ENCODE results near the gene TMEM259.

The TMEM259 gene

DNA sequence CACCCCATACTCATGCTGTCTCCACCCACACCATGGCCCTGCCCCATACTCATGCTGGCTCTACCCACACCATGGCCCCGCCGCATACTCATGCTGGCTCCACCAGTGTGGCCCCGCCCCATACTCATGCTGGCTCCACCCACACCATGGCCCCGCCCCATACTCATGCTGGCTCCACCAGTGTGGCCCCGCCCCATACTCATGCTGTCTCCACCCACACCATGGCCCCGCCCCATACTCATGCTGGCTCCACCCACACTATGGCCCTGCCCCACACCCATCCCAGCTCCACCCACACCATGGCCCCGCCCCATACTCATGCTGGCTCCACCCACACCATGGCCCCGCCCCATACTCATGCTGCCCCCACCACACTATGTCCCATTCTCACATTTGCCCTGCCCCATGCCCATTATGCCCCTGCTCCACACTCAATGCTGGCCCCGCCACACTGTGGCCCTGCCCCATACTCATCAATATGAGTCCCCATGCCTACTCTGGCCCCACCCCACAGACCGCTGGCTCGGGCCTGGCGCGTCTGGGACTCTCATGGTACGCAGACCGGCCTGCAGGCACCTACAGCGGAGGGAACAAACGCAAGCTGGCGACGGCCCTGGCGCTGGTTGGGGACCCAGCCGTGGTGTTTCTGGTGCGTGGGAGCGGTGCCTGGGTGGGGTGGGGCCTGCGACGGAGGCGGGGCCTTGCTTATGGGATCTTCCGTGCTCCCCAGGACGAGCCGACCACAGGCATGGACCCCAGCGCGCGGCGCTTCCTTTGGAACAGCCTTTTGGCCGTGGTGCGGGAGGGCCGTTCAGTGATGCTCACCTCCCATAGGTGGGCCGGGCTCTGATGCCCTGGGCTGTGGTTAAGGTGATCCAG is 42.3 kb upstream of the TMEM259 start:
- Histone ChIP-seq H3K27ac (no peak overlapping the region), H3K4me3 (ENCODE audit: low read depth, low read length) (no peak overlapping the region), H3K36me3 (peaks cover 40% of the 10 kb centered on the region), H3K9me3 (ENCODE audit: severe bottlenecking) (peaks cover 9% of the 10 kb centered on the region), H3K27me3 (ENCODE audit: insufficient read depth, low read depth, severe bottlenecking) (no peaks in the 10 kb centered on the region)
- DNase-seq = peak; percentile 40
- TF ChIP-seq, protein P1, sequence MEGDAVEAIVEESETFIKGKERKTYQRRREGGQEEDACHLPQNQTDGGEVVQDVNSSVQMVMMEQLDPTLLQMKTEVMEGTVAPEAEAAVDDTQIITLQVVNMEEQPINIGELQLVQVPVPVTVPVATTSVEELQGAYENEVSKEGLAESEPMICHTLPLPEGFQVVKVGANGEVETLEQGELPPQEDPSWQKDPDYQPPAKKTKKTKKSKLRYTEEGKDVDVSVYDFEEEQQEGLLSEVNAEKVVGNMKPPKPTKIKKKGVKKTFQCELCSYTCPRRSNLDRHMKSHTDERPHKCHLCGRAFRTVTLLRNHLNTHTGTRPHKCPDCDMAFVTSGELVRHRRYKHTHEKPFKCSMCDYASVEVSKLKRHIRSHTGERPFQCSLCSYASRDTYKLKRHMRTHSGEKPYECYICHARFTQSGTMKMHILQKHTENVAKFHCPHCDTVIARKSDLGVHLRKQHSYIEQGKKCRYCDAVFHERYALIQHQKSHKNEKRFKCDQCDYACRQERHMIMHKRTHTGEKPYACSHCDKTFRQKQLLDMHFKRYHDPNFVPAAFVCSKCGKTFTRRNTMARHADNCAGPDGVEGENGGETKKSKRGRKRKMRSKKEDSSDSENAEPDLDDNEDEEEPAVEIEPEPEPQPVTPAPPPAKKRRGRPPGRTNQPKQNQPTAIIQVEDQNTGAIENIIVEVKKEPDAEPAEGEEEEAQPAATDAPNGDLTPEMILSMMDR (IDR thresholded peaks at IDR 0.05; ENCODE audit: low read depth, low read length) = no peak

DNA sequence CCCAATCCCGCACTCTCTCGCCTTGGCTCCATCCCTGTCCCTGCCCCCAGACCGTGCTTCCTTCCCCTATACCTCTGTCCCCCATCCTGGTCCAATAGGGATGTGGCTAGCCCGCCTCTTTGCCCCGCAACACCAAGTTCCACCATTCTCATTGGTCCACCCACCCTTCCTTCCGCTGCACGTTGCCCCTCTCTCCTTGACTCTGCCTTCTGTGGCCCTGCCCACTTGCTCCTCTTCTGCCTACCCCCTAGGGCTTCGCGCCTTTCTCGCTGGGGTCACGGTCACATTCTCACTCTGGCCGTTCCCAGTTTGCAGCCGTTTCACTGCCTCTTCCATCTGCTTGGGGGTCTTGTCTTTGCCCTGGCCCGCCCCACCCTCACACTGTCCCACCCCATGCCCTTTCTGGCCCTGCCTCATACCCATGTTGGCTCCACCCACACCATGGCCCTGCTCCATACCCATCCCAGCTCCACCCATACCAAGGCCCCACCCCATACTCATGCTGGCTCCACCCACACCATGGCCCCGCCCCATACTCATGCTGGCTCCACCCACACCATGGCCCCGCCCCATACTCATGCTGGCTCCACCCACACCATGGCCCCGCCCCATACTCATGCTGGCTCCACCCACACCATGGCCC is 41.6 kb upstream of the TMEM259 start:
- Histone ChIP-seq H3K36me3 (peaks cover 48% of the 10 kb centered on the region), H3K9me3 (ENCODE audit: severe bottlenecking) (peaks cover 17% of the 10 kb centered on the region), H3K4me3 (ENCODE audit: low read depth, low read length) (no peak overlapping the region), H3K27ac (no peak overlapping the region), H3K27me3 (ENCODE audit: insufficient read depth, low read depth, severe bottlenecking) (no peaks in the 10 kb centered on the region)
- DNase-seq = no peak
- TF ChIP-seq, protein P1 (IDR thresholded peaks at IDR 0.05; ENCODE audit: low read depth, low read length) = no peak

DNA sequence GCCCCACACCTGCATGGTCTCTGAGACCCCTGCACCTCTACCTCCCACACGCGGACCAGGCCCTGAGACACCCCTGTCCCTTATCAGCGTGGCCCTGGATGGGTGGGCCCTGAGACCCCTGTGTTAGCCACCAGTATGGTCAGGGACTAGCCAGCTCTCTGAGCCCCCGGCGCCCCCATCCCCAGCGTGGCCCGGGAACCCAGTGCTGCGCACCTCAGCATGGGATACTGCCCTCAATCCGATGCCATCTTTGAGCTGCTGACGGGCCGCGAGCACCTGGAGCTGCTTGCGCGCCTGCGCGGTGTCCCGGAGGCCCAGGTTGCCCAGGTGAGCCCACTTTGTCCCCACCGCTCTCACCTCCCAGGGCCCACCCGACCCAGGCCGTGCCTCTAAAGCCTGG is 41.1 kb upstream of the TMEM259 start:
- no peak for DNase-seq

DNA sequence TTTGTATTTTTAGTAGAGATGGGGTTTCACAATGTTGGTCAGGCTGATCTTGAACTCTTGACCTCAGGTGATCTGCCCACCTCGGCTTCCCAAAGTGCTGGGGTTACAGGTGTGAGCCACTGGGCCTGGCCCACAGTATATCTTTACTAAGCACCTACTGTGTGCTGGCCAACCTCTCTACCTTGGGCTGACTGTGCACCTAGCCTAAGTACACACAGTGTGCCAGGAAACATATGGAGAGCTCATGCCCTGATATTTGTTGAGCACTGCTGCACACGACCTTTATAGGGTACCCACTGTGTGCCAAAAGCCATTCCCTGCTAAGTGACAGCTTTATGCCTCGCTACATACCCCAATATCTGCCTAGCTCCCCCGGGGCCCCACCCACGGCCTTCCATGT is 39.8 kb upstream of the TMEM259 start:
- no peak overlapping the region for H3K4me3 ChIP-seq (ENCODE audit: low read depth, low read length)
- no peak for DNase-seq
- H3K9me3 ChIP-seq (ENCODE audit: severe bottlenecking) = peaks cover 35% of the 10 kb centered on the region
- no peak overlapping the region for H3K27ac ChIP-seq
- peaks cover 66% of the 10 kb centered on the region for H3K36me3 ChIP-seq
- TF ChIP-seq, protein P1 (IDR thresholded peaks at IDR 0.05; ENCODE audit: low read depth, low read length) = no peak
- no peaks in the 10 kb centered on the region for H3K27me3 ChIP-seq (ENCODE audit: insufficient read depth, low read depth, severe bottlenecking)

More for the DNA sequence above, 41.1 kb upstream of the TMEM259 start:
- H3K27ac ChIP-seq = no peak overlapping the region
- peaks cover 53% of the 10 kb centered on the region for H3K36me3 ChIP-seq
- no peak overlapping the region for H3K4me3 ChIP-seq (ENCODE audit: low read depth, low read length)
- H3K9me3 ChIP-seq (ENCODE audit: severe bottlenecking) = peaks cover 22% of the 10 kb centered on the region
- TF ChIP-seq, protein P1 (IDR thresholded peaks at IDR 0.05; ENCODE audit: low read depth, low read length) = no peak
- no peaks in the 10 kb centered on the region for H3K27me3 ChIP-seq (ENCODE audit: insufficient read depth, low read depth, severe bottlenecking)

DNA sequence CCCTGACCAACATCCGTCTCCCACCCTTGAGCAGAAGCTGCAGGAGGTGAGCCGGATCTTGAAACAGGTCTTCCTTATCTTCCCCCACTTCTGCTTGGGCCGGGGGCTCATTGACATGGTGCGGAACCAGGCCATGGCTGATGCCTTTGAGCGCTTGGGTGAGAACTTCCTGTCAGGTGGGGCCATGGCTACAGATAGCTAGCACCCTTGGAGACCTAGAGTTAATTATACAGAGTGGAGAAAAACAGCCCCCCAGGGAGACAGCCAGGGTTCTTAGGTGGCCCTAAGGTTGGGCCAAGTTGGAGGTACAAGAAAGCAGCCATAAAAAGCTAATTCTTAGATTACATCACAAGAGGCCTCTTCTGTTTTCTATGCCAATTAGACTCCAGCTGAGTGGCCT is 37.2 kb upstream of the TMEM259 start:
- TF ChIP-seq, protein P1 (IDR thresholded peaks at IDR 0.05; ENCODE audit: low read depth, low read length) = no peak
- H3K4me3 ChIP-seq (ENCODE audit: low read depth, low read length) = no peak overlapping the region
- H3K9me3 ChIP-seq (ENCODE audit: severe bottlenecking) = peaks cover 35% of the 10 kb centered on the region
- H3K27ac ChIP-seq = no peak overlapping the region
- no peaks in the 10 kb centered on the region for H3K27me3 ChIP-seq (ENCODE audit: insufficient read depth, low read depth, severe bottlenecking)
- peaks cover 80% of the 10 kb centered on the region for H3K36me3 ChIP-seq
- no peak for DNase-seq

Data from WERI-Rb-1 (cell line).